ENCODE results near the gene BCO1.

Gene BCO1

GRCh38 chr16:81237282-81237681 lies 1.2 kb upstream of the BCO1 start:
- peak; percentile 15 for DNase-seq

GRCh38 chr16:81237942-81238295 lies 570 bp upstream of the BCO1 start:
- DNase-seq: no peak

GRCh38 chr16:81239367-81240121 lies 1.1 kb downstream of the BCO1 start:
- no peak for DNase-seq

- no peak for DNase-seq
Measured at GRCh38 chr16:81241706-81242105, 3.2 kb downstream of the BCO1 start.

- no peak for DNase-seq
Measured at GRCh38 chr16:81242977-81243618, 4.6 kb downstream of the BCO1 start.

GRCh38 chr16:81243942-81244341 lies 5.5 kb downstream of the BCO1 start:
- DNase-seq: no peak

DNA sequence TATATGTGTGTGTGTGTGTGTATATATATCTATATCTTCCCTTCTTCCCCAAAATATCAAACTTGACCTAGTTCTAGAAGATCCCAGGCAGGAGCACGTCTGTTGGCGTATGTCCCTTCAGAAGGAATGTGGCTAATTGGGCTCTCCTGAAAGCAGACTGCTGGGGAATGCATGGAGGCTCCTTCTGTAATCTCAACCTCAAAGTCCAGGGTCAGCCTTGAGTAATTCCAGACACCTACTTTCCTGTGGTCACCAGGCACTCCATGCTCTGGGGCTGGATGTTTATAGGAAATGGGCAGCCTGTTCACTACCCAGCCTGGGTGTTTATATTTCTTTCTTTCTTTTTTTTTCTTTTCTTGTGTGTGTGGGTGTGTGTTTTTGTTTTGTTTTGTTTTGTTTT lies 13.4 kb downstream of the BCO1 start:
- no peak for DNase-seq

DNA sequence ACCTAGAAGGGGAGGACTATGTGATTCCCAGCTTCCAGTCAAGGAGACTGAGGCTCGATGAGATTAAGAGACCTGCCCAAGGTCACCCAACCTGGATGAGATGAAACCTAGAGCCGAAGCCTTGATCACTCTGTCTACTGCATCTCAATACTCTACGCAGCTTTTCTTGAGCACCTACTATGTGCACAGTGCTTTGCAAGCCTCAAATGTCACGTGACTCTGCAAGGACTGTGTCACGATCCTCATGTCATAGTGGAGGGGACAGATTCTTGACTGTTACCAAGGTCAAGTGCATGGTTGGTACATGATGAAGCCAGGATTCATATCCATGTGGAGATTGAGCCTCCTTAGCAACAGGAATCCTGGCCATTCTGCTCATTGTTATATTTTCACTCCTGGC lies 14.7 kb downstream of the BCO1 start:
- no peak for DNase-seq

- no peak for DNase-seq
Measured at GRCh38 chr16:81254922-81255526, 16.5 kb downstream of the BCO1 start.

DNA sequence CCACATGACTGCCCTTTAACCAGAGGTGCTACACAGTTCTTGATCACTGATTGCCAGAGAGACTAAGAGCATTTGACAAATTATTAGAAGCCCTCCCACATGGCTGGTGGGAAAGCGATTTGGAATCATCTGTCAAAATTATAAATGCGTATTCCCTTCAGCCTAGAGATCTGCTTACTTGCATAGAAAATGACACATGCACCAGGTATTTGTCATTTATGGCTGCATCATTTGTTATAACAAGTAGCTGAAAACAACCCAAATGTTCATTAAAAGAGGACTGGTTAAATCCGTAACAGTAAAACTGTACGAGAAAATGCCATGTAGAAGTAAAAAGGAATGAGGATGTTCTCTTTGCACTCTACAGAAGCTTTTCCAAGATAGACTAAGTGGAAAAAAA lies 21.4 kb downstream of the BCO1 start:
- no peak for DNase-seq

- DNase-seq: no peak
Measured at GRCh38 chr16:81261049-81261648, 22.7 kb downstream of the BCO1 start.

GRCh38 chr16:81263470-81264220 lies 25.2 kb downstream of the BCO1 start:
- no peak for DNase-seq

GRCh38 chr16:81264386-81264785 lies 25.9 kb downstream of the BCO1 start:
- no peak for DNase-seq

GRCh38 chr16:81265052-81265451 lies 26.6 kb downstream of the BCO1 start:
- DNase-seq: no peak

- no peak for DNase-seq
Measured at GRCh38 chr16:81265658-81266451, 27.4 kb downstream of the BCO1 start.

DNA sequence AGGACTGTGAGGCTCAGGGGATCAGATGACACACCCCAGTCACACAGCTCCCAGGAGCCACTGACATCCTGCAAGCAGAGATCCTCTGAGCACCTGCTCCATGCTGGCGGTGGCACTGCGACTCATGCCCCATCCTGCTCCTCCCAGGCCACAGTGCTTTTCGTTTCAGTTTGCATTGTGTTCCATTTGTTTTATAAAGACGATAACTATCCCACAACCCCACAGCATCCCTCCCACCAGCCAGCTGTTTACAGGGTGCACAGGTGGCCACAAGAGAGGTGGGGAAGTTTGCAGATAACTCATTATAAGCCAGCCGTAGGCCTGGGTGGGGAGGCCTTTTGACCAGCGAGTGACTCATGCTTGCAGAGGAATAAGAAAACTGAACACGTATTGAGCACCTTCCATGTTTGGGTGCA lies 28.2 kb downstream of the BCO1 start:
- no peak for DNase-seq

- no peak for DNase-seq
Measured at GRCh38 chr16:81268509-81268908, 30.0 kb downstream of the BCO1 start.

DNA sequence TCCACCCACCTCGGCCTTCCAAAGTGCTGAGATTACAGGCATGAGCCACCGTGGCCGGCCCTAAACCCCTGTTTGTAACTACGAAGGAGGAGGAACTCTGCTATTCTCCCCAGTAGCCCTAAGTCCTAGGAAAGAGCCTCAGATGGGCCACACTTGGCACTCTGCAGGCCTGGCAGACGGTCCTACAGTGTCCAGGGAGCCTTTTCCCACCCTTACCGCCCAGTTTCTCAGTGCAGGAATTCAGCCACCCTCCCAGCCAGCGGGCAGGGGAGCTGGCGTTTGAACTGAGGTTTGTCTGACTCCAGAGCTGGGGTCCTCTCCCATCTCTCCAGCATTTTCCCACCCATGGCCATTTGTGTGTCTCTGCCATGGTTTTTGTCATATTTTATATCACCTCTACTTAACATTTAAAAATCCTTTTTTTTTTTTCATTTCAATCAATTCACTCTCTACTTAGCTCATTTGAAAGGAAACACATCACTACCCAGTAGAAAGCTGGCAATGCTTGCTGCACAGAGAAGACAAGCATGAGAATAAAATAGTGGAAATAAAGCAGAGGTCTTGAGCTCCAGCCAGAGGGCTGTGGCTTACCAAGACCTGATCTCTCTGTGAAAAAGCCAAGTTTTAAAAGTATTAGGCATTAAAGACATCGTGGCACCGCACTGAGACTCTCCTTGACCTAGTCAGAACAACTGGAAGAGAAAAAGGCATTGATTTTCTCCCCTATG lies 34.9 kb downstream of the BCO1 start:
- no peak for DNase-seq

GRCh38 chr16:81275064-81275532 lies 36.6 kb downstream of the BCO1 start:
- no peak for DNase-seq

GRCh38 chr16:81275795-81276194 lies 37.3 kb downstream of the BCO1 start:
- DNase-seq: no peak

DNA sequence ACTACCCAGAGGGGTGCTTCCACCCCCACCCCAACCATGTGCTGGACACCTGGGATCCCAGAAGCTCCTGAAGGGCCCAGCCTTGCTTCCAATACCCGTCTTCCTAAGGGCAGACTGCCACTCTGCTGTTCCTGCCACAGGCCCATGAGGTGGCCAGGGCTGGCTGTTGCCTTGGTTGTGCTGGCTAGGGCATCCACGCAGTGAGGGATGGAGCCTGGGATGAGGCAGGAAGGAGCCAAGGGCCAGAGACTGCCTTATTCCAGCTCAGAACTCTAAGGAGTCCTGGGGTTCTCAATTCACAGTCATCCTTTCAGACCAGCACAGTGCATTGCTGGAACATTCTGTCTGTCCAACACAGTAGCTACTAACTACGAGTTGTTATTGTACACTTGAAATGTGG lies 37.8 kb downstream of the BCO1 start:
- DNase-seq: no peak
